Gastroesophageal sphincter (tissue), 4 donors: ENCODE results near the gene CENPN. TPM values are rescaled to one million over a fixed set of nuclear protein-coding genes. Genes with fewer than 3 reads are reported as not detected.

Experiments used
- ATAC-seq: fragments of 150-250 bp; one replicate; pipeline ENCODE4 v1.9.1; 2016; ENCODE audit warnings: mild to moderate bottlenecking, moderate library complexity
- H3K27ac ChIP-seq, 4 donors: fragments of 200-600 bp; sonication (generic) in 3 of 4; 1 replicate in 3 of 4; 2 replicates in 1 of 4; pipeline ENCODE4 v1.5.1; 2016 to 2019
- H3K27me3 ChIP-seq: fragments of 200-600 bp; sonication (generic); one replicate; pipeline ENCODE4 v1.5.1; 2019
- H3K36me3 ChIP-seq, 2 donors: fragments of 200-600 bp; sonication (generic); one replicate each; pipeline ENCODE4 v1.5.1; 2019; ENCODE audit warnings: control low read depth in 1 of 2
- H3K4me1 ChIP-seq, 3 donors: fragments of 200-600 bp; sonication (generic); 1 replicate in 2 of 3; 2 replicates in 1 of 3; pipeline ENCODE4 v1.5.1; 2016 to 2019; ENCODE audit warnings: control low read depth in 2 of 3
- H3K4me3 ChIP-seq, 2 donors: fragments of 200-600 bp; sonication (generic); one replicate each; pipeline ENCODE4 v1.5.1; 2019; ENCODE audit warnings: mild to moderate bottlenecking in 1 of 2, moderate library complexity in 1 of 2
- H3K9me3 ChIP-seq, 3 donors: fragments of 200-600 bp; sonication (generic); one replicate each; pipeline ENCODE4 v1.5.1; 2017 to 2019; ENCODE audit warnings: control low read depth in 2 of 3
- EP300 ChIP-seq: sonication (generic); formaldehyde crosslinking; IDR thresholded peaks from one replicate; pipeline ENCODE4 v1.6.1; 2017; ENCODE audit warnings: antibody characterized with exemption, mild to moderate bottlenecking
- POLR2A ChIP-seq, 2 donors: fragments of 450-650 bp; IDR thresholded peaks; one replicate each; pipeline ENCODE4 v1.6.1; 2017; ENCODE audit warnings: antibody characterized with exemption in 2 of 2, mild to moderate bottlenecking in 2 of 2, moderate library complexity in 1 of 2
- POLR2AphosphoS5 ChIP-seq: sonication (generic); formaldehyde crosslinking; IDR thresholded peaks from one replicate; pipeline ENCODE4 v1.6.1; 2017; ENCODE audit warnings: antibody characterized with exemption
- WGBS, 2 donors: methylation state at CpG; one replicate each; pipeline ENCODE4 v1.1.5; 2018; ENCODE audit warnings: low coverage in 1 of 2; 5-methylcytosine and 5-hydroxymethylcytosine counted together
- total RNA-seq, 4 donors: library from RNA; depleted of rRNA; stranded (reverse); fragments of >200 nt; gene quantifications; one replicate each; pipeline ENCODE4 v1.1.0, GENCODE V29; 2016
- TF ChIP-seq, protein P1 (sequence below), 4 experiments: fragments of 200-600 bp in 2 of 4; fragments of 450-650 bp in 2 of 4; sonication (generic) in 1 of 4; IDR thresholded peaks; one replicate each; pipeline ENCODE4 v1.5.1; 2017 to 2019; ENCODE audit warnings: antibody characterized with exemption in 4 of 4, mild to moderate bottlenecking in 2 of 4, moderate library complexity in 2 of 4

The CENPN gene
- total RNA-seq, 4 donors from 2014 or later = 4.3 to 8.4 (median 6.5) TPM

DNA sequence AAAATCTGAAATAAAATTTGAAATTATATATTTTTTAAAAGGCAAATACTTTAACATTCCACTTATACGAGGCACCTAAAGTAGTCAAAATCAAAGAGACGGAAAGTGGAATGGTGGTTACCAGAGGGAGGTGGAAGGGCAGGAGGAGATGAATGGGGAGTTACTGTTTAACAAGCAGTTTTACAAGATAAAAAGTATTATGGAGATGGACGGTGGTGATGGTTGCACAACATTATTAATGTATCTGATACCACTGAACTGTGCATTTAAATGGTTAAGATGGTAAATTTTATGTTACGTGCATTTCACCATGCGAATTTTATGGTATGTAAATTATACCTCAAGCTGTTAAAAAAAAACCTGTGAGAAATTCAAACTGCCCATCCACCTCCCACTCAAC, 5.7 kb upstream of the CENPN start:
- Histone ChIP-seq H3K27ac (no peak overlapping the region), H3K36me3 (no peaks in the 10 kb centered on the region), H3K9me3 (no peaks in the 10 kb centered on the region), H3K4me1 (peaks cover 0 to 33% (median 12%) of the 10 kb centered on the region in 3 donors), H3K4me3 (no peak overlapping the region), H3K27me3 (no peaks in the 10 kb centered on the region)
- TF ChIP-seq EP300 (no peak), POLR2A (IDR thresholded peaks at IDR 0.05) (no peak), POLR2AphosphoS5 (no peak)
- TF ChIP-seq, protein P1, sequence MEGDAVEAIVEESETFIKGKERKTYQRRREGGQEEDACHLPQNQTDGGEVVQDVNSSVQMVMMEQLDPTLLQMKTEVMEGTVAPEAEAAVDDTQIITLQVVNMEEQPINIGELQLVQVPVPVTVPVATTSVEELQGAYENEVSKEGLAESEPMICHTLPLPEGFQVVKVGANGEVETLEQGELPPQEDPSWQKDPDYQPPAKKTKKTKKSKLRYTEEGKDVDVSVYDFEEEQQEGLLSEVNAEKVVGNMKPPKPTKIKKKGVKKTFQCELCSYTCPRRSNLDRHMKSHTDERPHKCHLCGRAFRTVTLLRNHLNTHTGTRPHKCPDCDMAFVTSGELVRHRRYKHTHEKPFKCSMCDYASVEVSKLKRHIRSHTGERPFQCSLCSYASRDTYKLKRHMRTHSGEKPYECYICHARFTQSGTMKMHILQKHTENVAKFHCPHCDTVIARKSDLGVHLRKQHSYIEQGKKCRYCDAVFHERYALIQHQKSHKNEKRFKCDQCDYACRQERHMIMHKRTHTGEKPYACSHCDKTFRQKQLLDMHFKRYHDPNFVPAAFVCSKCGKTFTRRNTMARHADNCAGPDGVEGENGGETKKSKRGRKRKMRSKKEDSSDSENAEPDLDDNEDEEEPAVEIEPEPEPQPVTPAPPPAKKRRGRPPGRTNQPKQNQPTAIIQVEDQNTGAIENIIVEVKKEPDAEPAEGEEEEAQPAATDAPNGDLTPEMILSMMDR (IDR thresholded peaks at IDR 0.05) = no peak
- whole genome bisulfite sequencing, 2 donors = 88 to 90% methylated on average over 5 of the region's 5 CpGs
- no peak for ATAC-seq

- WGBS, 2 donors = 62 to 67% methylated on average over 4 of the region's 4 CpGs
- H3K4me1 ChIP-seq = peaks cover 0 to 37% (median 12%) of the 10 kb centered on the region in 3 donors
- no peak for TF ChIP-seq POLR2AphosphoS5
- TF ChIP-seq, protein P1 (IDR thresholded peaks at IDR 0.05) = no peak
- no peak for TF ChIP-seq POLR2A (IDR thresholded peaks at IDR 0.05)
- TF ChIP-seq EP300 = no peak
These were observed 4.0 kb upstream of the CENPN start for GRCh38 chr16:81003064-81003463.

DNA sequence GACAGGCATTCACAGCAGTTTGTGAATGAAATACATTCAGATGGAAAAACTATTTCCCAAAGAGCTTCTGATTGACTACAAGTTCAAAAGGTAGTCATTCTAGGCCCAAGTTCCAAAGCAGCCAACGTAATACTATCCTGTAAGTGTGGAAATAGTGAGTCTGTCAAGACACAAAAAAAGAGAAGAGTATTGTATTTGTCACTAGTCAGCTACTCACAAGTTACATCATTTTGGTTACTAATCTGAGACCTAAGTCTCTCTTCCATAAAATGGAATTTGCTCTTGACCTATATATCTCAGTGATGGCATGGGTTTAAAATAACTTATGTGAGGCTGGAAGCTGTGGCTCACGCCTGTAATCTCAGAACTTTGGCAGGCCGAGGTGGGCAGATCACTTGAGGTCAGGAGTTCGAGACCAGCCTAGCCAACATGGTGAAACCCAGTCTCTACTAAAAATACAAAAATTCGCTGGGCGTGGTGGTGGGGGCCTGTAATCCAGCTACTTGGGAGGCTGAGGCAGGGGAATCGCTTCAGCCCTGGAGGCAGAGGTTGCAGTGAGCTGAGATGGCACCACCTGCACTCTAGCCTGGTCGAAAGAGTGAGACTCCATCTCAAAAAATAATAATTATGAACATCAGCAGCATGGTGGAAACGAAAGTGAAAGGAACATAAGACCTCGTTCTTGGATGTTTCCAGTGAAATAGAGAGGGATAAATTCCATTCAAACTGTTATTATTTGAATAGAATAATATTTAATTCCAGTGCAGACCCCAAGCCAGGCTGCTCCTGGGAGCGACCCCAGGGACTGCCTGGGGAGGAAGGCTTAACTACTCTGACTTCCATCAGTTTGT, 3.2 kb upstream of the CENPN start:
- Histone ChIP-seq H3K4me1 (peaks cover 0 to 43% (median 12%) of the 10 kb centered on the region in 3 donors), H3K4me3 (peak overlapping the region in 1 of 2 donors; percentile 29), H3K27ac (peak overlapping the region in 3 of 4 donors; percentile 39 to 61 (median 46)), H3K36me3 (no peaks in the 10 kb centered on the region), H3K9me3 (no peaks in the 10 kb centered on the region), H3K27me3 (no peaks in the 10 kb centered on the region)
- ATAC-seq = no peak
- 51 to 67% methylated on average over 8 to 9 of the region's 11 CpGs for WGBS, 2 donors
- TF ChIP-seq POLR2AphosphoS5 (no peak), EP300 (no peak), POLR2A (IDR thresholded peaks at IDR 0.05) (no peak)
- TF ChIP-seq, protein P1 (IDR thresholded peaks at IDR 0.05) = no peak

More at GRCh38 chr16:81003064-81003463, 4.0 kb upstream of the CENPN start:
- ATAC-seq = no peak
- no peaks in the 10 kb centered on the region for H3K27me3 ChIP-seq
- H3K36me3 ChIP-seq = no peaks in the 10 kb centered on the region
- H3K27ac ChIP-seq = no peak overlapping the region
- H3K4me3 ChIP-seq = no peak overlapping the region
- H3K9me3 ChIP-seq = no peaks in the 10 kb centered on the region

- no peak for TF ChIP-seq POLR2A (IDR thresholded peaks at IDR 0.05)
- TF ChIP-seq EP300 = no peak
- TF ChIP-seq POLR2AphosphoS5 = no peak
- TF ChIP-seq, protein P1 (IDR thresholded peaks at IDR 0.05) = peak; percentile 60 to 76 (median 72)
- WGBS, 2 donors = 42 to 45% methylated on average over 7 to 13 of the region's 14 CpGs
- Histone ChIP-seq H3K36me3 (no peaks in the 10 kb centered on the region), H3K27me3 (no peaks in the 10 kb centered on the region), H3K4me1 (peaks cover 0 to 43% (median 12%) of the 10 kb centered on the region in 3 donors), H3K9me3 (no peaks in the 10 kb centered on the region), H3K4me3 (peak overlapping the region in 1 of 2 donors; percentile 97), H3K27ac (peak overlapping the region in 3 of 4 donors; percentile 39 to 61 (median 46))
- ATAC-seq = no peak
These were observed 2.2 kb upstream of the CENPN start for GRCh38 chr16:81004646-81005353.
